Measurements from ENCODE around the gene OSBPL9. TPM values are rescaled to one million over a fixed set of nuclear protein-coding genes. Genes with fewer than 3 reads are reported as not detected.

The OSBPL9 gene
- total and polyA plus RNA-seq, 9 of the 15 experiments (the other 6 are each of a cell fraction or from before 2014, with no cell fraction given), result 43.9 to 217 (median 170) TPM

GRCh38 chr1:51760872-51761271 lies 144.0 kb downstream of the OSBPL9 start:
- intact Hi-C loops (cut with micrococcal nuclease), result loop anchor here (10.0 kb wide), 2 partner anchors 316 to 416 kb away; no protein-coding TSS in a partner anchor
- Histone ChIP-seq H3K4me1 (replicated peaks in 1 of 2; ENCODE audit: control insufficient read depth in 2 of 2, insufficient read depth in 2 of 2, low read length in 2 of 2) (no peaks in the 10 kb centered on the region), H4K20me1 (replicated peaks; ENCODE audit: control insufficient read depth, insufficient read depth, low read length) (no peaks in the 10 kb centered on the region), H3K9me3 (replicated peaks; ENCODE audit: control insufficient read depth, insufficient read depth, low read depth, low read length) (no peaks in the 10 kb centered on the region), H3K4me3 (no peak overlapping the region), H2AFZ (ENCODE audit: low read depth, low read length) (no peak overlapping the region), H3K79me2 (ENCODE audit: control insufficient read depth, insufficient read depth, low read length) (no peaks in the 10 kb centered on the region), H3K9ac (ENCODE audit: insufficient read depth in 1 of 2, low read depth in 2 of 2, low read length in 2 of 2) (no peak overlapping the region), H3K36me3 (ENCODE audit: control insufficient read depth, insufficient read depth, low read length) (peaks cover 69% of the 10 kb centered on the region), H3K27ac (ENCODE audit: extremely low read depth, low read depth, low read length) (no peak overlapping the region), H3K4me2 (ENCODE audit: insufficient read depth, low read length) (no peak overlapping the region), H3K27me3 (ENCODE audit: control insufficient read depth in 2 of 2, insufficient read depth in 2 of 2, low read length in 2 of 2) (no peaks in the 10 kb centered on the region), H3K9me1 (ENCODE audit: control insufficient read depth, insufficient read depth, low read length) (no peaks in the 10 kb centered on the region)
- FAIRE-seq (no peak), ATAC-seq (no peak), DNase-seq (ENCODE audit: extremely low read depth in 1 of 4, low spot score in 3 of 4) (no peak)
- in situ Hi-C loops (cut with MboI), result no loop called here
- no TSS peak for BruUV-seq (replicated peaks)
- ChIA-PET CTCF (ENCODE audit: low intra/inter-chr PET ratio) (no interaction called here), POLR2A (interaction anchor here (1.5 to 5.2 kb wide), 2 partner anchors 8 to 10 kb away, joined by 4 to 24 read pairs; no protein-coding TSS in a partner anchor)
- TF ChIP-seq RFX1 (IDR thresholded peaks at IDR 0.05) (no peak), AFF1 (IDR thresholded peaks at IDR 0.05; ENCODE audit: low read depth in 1 of 2, partially characterized antibody in 2 of 2) (no peak), RAD51 (IDR thresholded peaks at IDR 0.05; ENCODE audit: borderline replicate concordance, low read depth) (peak; percentile 22; the same call in 1 of the 2 replicates), LEF1 (IDR thresholded peaks at IDR 0.05) (no peak), POLR2H (tag; IDR thresholded peaks at IDR 0.05; ENCODE audit: low read depth) (peak; percentile 21; the same call in 1 of the 2 replicates), TFE3 (CRISPR knock-in tag; IDR thresholded peaks at IDR 0.05) (peak; percentile 75), ZNF41 (CRISPR knock-in tag; conservative IDR thresholded peaks at IDR 0.05) (no peak)
- 80% methylated on average over 3 of the region's 3 CpGs for WGBS (ENCODE audit: insufficient coverage, low coverage, missing lambda C conversion rate)
